ENCODE measurements around the gene SIX4. TPM values are rescaled to one million over a fixed set of nuclear protein-coding genes. Genes with fewer than 3 reads are reported as not detected.

Gene SIX4
- total RNA-seq, 6 experiments from 2014 or later, result 14.4 to 19.6 (median 17.0) TPM

DNA sequence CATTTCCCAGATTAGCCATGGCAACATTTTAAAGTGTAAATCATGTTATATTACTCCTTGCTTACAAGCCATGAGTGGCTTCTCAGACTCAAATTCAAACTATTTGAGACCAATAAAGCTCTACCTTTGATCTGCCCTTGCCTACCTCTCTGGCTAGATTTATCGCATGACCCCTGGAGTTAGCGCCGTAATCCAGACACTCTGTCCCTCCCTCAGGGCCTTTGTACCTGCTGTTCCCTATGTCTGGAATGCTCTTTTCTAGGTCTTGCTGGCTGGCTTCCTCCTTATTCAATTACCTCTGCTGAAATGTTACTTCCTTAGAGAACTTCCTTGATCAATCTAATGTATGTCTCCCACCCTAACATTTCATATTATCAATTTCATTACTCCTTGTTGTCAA, 16.3 kb downstream of the SIX4 start:
- DNase-seq, result no peak
- H3K4me3 Mint-ChIP-seq, result no peak overlapping the region
- no peaks in the 10 kb centered on the region for H3K4me1 Mint-ChIP-seq (ENCODE audit: low read depth)
- TF ChIP-seq, protein P1, sequence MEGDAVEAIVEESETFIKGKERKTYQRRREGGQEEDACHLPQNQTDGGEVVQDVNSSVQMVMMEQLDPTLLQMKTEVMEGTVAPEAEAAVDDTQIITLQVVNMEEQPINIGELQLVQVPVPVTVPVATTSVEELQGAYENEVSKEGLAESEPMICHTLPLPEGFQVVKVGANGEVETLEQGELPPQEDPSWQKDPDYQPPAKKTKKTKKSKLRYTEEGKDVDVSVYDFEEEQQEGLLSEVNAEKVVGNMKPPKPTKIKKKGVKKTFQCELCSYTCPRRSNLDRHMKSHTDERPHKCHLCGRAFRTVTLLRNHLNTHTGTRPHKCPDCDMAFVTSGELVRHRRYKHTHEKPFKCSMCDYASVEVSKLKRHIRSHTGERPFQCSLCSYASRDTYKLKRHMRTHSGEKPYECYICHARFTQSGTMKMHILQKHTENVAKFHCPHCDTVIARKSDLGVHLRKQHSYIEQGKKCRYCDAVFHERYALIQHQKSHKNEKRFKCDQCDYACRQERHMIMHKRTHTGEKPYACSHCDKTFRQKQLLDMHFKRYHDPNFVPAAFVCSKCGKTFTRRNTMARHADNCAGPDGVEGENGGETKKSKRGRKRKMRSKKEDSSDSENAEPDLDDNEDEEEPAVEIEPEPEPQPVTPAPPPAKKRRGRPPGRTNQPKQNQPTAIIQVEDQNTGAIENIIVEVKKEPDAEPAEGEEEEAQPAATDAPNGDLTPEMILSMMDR (IDR thresholded peaks at IDR 0.05), result no peak
- H3K36me3 Mint-ChIP-seq (ENCODE audit: low read depth), result peaks cover 3% of the 10 kb centered on the region
- H3K27me3 Mint-ChIP-seq (ENCODE audit: insufficient read depth), result no peaks in the 10 kb centered on the region; the same call in 1 of the 2 replicates
- no peak overlapping the region for H3K27ac Mint-ChIP-seq
- no peaks in the 10 kb centered on the region for H3K9me3 Mint-ChIP-seq

DNA sequence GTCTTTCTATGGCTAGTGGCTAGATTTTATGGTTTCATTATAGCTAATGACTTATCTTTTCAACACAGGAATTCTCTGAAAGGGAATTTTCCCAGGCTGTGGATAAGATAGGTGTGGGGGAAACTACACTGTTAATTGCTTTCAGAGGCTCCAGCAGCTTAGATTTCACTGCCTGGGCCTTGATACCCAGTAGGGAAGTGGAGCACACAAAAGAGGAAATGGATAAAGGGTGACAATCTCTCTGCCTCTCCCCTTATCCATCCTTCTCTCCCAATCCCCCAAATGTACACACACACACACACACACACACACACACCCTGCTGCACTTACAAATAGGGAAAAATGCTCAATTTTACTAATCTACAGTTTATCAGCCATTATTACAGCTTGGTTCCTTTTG, 19.1 kb downstream of the SIX4 start:
- no peak overlapping the region for H3K4me3 Mint-ChIP-seq
- no peak for DNase-seq
- H3K9me3 Mint-ChIP-seq, result peaks cover 12% of the 10 kb centered on the region; the same call in 1 of the 2 replicates
- peaks cover under 1% of the 10 kb centered on the region for H3K36me3 Mint-ChIP-seq (ENCODE audit: low read depth)
- H3K4me1 Mint-ChIP-seq (ENCODE audit: low read depth), result no peaks in the 10 kb centered on the region
- no peak overlapping the region for H3K27ac Mint-ChIP-seq
- H3K27me3 Mint-ChIP-seq (ENCODE audit: insufficient read depth), result no peaks in the 10 kb centered on the region; the same call in 1 of the 2 replicates
- TF ChIP-seq, protein P1 (IDR thresholded peaks at IDR 0.05), result no peak

DNA sequence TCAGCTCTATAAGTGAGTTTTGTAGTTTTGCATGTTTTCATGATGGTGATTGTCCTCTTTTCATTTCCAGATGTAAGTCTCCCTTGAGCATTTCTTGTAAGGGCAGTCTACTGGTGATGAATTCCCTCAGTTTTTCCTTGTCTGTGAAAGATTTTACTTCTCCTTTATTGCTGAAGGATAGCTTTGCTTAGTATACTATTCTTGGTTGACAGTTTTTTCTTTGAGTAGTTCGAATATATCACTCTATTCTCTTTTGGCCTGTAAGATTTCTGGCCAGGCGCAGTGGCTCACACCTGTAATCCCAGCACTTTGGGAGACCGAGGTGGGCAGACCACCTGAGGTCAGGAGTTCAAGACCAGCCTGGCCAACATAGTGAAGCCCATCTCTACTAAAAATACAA, 23.6 kb downstream of the SIX4 start:
- TF ChIP-seq, protein P1 (IDR thresholded peaks at IDR 0.05), result no peak
- no peak for DNase-seq
- H3K4me3 Mint-ChIP-seq, result no peak overlapping the region

DNA sequence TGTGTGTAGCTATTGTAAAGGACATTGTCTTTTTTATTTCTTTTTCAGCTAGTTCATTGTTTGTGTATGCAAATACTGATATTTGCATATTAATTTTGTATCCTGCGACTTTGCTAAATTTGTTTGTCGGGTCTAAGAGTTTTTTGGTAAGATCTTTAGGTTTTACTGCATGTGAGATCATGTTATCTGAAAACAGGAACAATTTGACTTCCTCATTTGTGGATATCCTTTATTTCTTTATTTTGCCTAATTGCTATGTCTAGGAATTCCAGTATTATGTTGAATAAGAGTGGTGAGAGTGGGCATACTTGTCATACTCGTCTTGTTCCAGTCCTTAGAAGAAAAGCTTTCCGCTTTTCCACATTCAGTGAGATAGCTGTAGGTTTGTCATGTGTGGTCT, 28.8 kb downstream of the SIX4 start:
- peaks cover 3% of the 10 kb centered on the region; the same call in 1 of the 2 replicates for H3K9me3 Mint-ChIP-seq
- H3K36me3 Mint-ChIP-seq (ENCODE audit: low read depth), result peaks cover 4% of the 10 kb centered on the region; the same call in 1 of the 2 replicates
- no peaks in the 10 kb centered on the region; the same call in 1 of the 2 replicates for H3K27me3 Mint-ChIP-seq (ENCODE audit: insufficient read depth)
- H3K27ac Mint-ChIP-seq, result no peak overlapping the region
- H3K4me3 Mint-ChIP-seq, result no peak overlapping the region
- TF ChIP-seq, protein P1 (IDR thresholded peaks at IDR 0.05), result no peak
- DNase-seq, result no peak
- no peaks in the 10 kb centered on the region for H3K4me1 Mint-ChIP-seq (ENCODE audit: low read depth)

More for the DNA sequence above, 23.6 kb downstream of the SIX4 start:
- peaks cover 4% of the 10 kb centered on the region for H3K36me3 Mint-ChIP-seq (ENCODE audit: low read depth)
- H3K9me3 Mint-ChIP-seq, result peaks cover 13% of the 10 kb centered on the region; the same call in 1 of the 2 replicates
- H3K27ac Mint-ChIP-seq, result no peak overlapping the region
- no peaks in the 10 kb centered on the region for H3K4me1 Mint-ChIP-seq (ENCODE audit: low read depth)
- no peaks in the 10 kb centered on the region for H3K27me3 Mint-ChIP-seq (ENCODE audit: insufficient read depth)

DNA sequence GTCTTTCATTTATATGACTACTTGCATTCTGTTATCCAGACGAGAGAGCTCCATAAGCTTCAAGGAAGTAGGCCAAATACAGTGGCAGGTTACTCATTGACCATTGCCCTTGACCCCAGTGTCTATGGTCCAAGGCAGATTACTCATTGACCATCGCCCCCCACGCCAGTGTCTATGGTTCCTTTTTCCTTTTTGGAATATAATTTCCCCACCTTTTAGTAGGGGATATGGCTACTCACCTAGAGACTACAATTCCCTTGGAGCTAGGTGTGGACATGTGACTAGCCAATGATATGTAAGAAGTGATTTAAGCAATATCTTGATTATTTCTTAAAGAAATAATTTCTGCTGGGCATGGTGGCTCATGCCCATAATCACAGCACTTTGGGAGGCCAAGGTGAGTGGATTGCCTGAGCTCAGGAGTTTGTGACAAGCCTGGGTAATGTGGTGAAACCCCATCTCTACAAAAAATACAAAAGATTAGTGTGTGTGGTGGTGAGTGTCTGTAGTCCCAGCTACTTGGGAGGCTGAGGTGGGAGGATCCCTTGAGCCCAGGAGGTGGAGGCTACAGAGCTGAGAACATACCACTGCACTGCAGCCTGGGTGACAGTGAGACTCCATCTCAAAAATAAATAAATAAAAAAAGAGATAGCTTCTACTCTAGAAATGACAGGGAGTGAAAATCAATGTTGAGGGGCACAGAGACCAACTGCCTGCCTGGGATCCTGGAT, 32.6 kb downstream of the SIX4 start:
- Mint-ChIP-seq H3K4me3 (no peak overlapping the region), H3K27me3 (ENCODE audit: insufficient read depth) (no peaks in the 10 kb centered on the region; the same call in 1 of the 2 replicates), H3K36me3 (ENCODE audit: low read depth) (no peaks in the 10 kb centered on the region), H3K27ac (no peak overlapping the region), H3K4me1 (ENCODE audit: low read depth) (no peaks in the 10 kb centered on the region), H3K9me3 (no peaks in the 10 kb centered on the region)
- DNase-seq, result no peak
- TF ChIP-seq, protein P1 (IDR thresholded peaks at IDR 0.05), result no peak

All from HFFc6 (cell line).